ENCODE measurements around the gene NUDT22. TPM values are rescaled to one million over a fixed set of nuclear protein-coding genes. Genes with fewer than 3 reads are reported as not detected.

NUDT22 gene
- total and polyA plus RNA-seq, 2 experiments from 2014 or later: 33.9 to 67.0 TPM

- no peak overlapping the region for H3K4me3 ChIP-seq
- no peak overlapping the region for H3K4me2 ChIP-seq
- H2AFZ ChIP-seq: no peak overlapping the region
- H3K79me2 ChIP-seq (replicated peaks; ENCODE audit: insufficient read depth): no peaks in the 10 kb centered on the region
- no peak for TF ChIP-seq REST (IDR thresholded peaks at IDR 0.05; ENCODE audit: unreplicated experiment)
- no peak for TF ChIP-seq NANOG (IDR thresholded peaks at IDR 0.05; ENCODE audit: borderline replicate concordance)
- no peak for TF ChIP-seq ZNF462 (CRISPR knock-in tag; IDR thresholded peaks at IDR 0.05)
- no peak for TF ChIP-seq CREB1 (CRISPR knock-in tag; IDR thresholded peaks at IDR 0.05; ENCODE audit: low read depth)
- TF ChIP-seq CTCF (conservative IDR thresholded peaks at IDR 0.05; ENCODE audit: low read depth in 2 of 2): no peak
- TF ChIP-seq ZNF331 (CRISPR knock-in tag; IDR thresholded peaks at IDR 0.05; ENCODE audit: low read depth): no peak
- TF ChIP-seq JUNB (IDR thresholded peaks at IDR 0.05; ENCODE audit: unreplicated experiment): no peak
- TF ChIP-seq EZH2 (IDR thresholded peaks at IDR 0.05; ENCODE audit: low read depth, unreplicated experiment): no peak
- no peak for TF ChIP-seq POLR2AphosphoS5 (IDR thresholded peaks at IDR 0.05; ENCODE audit: low read depth)
- TF ChIP-seq STAT1 (IDR thresholded peaks at IDR 0.05; ENCODE audit: unreplicated experiment): no peak
- TF ChIP-seq ETS1 (IDR thresholded peaks at IDR 0.05): no peak
- no peak for TF ChIP-seq EZH2phosphoT487 (IDR thresholded peaks at IDR 0.05; ENCODE audit: unreplicated experiment)
- no peak for TF ChIP-seq ZNF114 (CRISPR knock-in tag; IDR thresholded peaks at IDR 0.05)
- DNase-seq (ENCODE audit: low spot score) (no peak), ATAC-seq (no peak)
- no peak overlapping the region for H3K27ac ChIP-seq (ENCODE audit: low read depth)
- H3K4me1 Mint-ChIP-seq: peaks cover 8% of the 10 kb centered on the region; the same call in 2 of the 3 replicates
- no peak overlapping the region for H3K27ac Mint-ChIP-seq
- H4K20me1 ChIP-seq (replicated peaks; ENCODE audit: insufficient read depth): 0 out of 2 replicates have a peak, but pooled peaks cover 4% of the 10 kb centered on the region
- peaks cover 11% of the 10 kb centered on the region for H3K36me3 ChIP-seq (ENCODE audit: insufficient read depth)
- 0 out of 2 replicates have a peak, but pooled peaks cover 2% of the 10 kb centered on the region for H3F3A ChIP-seq (replicated peaks; ENCODE audit: low read depth)
- H3K36me3 Mint-ChIP-seq (ENCODE audit: low read depth): peaks cover 65% of the 10 kb centered on the region
- H3K27me3 Mint-ChIP-seq (ENCODE audit: insufficient read depth, low read depth, poor library complexity): peaks cover 11% of the 10 kb centered on the region
- no peaks in the 10 kb centered on the region for H3K27me3 ChIP-seq (ENCODE audit: insufficient read depth)
- H3K9me3 Mint-ChIP-seq: no peaks in the 10 kb centered on the region
- H3K4me1 ChIP-seq (ENCODE audit: insufficient read depth): no peaks in the 10 kb centered on the region
- H3K4me3 Mint-ChIP-seq: no peak overlapping the region
- no peaks in the 10 kb centered on the region for H3K9me2 ChIP-seq (ENCODE audit: insufficient read depth)
Measured at GRCh38 chr11:64258946-64259532, 33.0 kb downstream of the NUDT22 start.

Measured in GM23338 (cell line).